Prostate gland (tissue), 2 donors: ENCODE data around the gene BPIFA2. TPM values are rescaled to one million over a fixed set of nuclear protein-coding genes. Genes with fewer than 3 reads are reported as not detected.

Experiments
- DNase-seq: peaks from one replicate; pipeline ENCODE4 v3.0.0-alpha.2; 2019; ENCODE audit warnings: low spot score
- H3K27ac ChIP-seq, 2 donors: fragments of 200-600 bp; sonication (generic); 2 replicates each; pipeline ENCODE4 v1.5.1; 2017 to 2019
- H3K27me3 ChIP-seq: fragments of 200-600 bp; sonication (generic); replicated peaks from 2 replicates; pipeline ENCODE4 v1.5.1; 2019; ENCODE audit not compliant: insufficient read depth
- H3K36me3 ChIP-seq, 2 donors: fragments of 200-600 bp; sonication (generic); 1 replicate in 1 of 2; 2 replicates in 1 of 2; pipeline versions ENCODE4 v1.5.1 to v1.8.1; 2017 to 2019
- H3K4me1 ChIP-seq: fragments of 200-600 bp; sonication (generic); replicated peaks from 2 replicates; pipeline ENCODE4 v1.5.1; 2019
- H3K4me3 ChIP-seq, 2 donors: fragments of 200-600 bp; sonication (generic); 2 replicates each; pipeline ENCODE4 v1.5.1; 2017 to 2019
- H3K9me3 ChIP-seq: fragments of 200-600 bp; sonication (generic); 2 replicates; pipeline ENCODE4 v1.5.1; 2017
- CTCF ChIP-seq, 4 experiments: fragments of 200-600 bp in 2 of 4; fragments of 450-650 bp in 2 of 4; sonication (generic) in 2 of 4; IDR thresholded peaks; 1 replicate in 3 of 4; 2 replicates in 1 of 4; pipeline ENCODE4 v1.5.1; 2016 to 2019; ENCODE audit warnings: antibody characterized with exemption in 4 of 4, mild to moderate bottlenecking in 2 of 4, moderate library complexity in 2 of 4
- POLR2A ChIP-seq: fragments of 450-650 bp; IDR thresholded peaks from one replicate; pipeline ENCODE4 v1.6.1; 2016; ENCODE audit warnings: antibody characterized with exemption, mild to moderate bottlenecking
- POLR2AphosphoS5 ChIP-seq: sonication (generic); formaldehyde crosslinking; IDR thresholded peaks from one replicate; pipeline ENCODE4 v1.6.1; 2017; ENCODE audit warnings: antibody characterized with exemption
- WGBS: methylation state at CpG from one replicate; pipeline ENCODE4 v1.1.5; 2018; 5-methylcytosine and 5-hydroxymethylcytosine counted together
- intact Hi-C: fragments of 100-400 bp; cut with DNase I; formaldehyde crosslinking; loops from one replicate; pipeline ENCODE4 v1.14.2; 2022
- total RNA-seq, 2 donors: library from RNA; depleted of rRNA; stranded (reverse); fragments of >200 nt; gene quantifications; one replicate each; pipeline ENCODE4 v1.1.0, GENCODE V29; 2016

The BPIFA2 gene
- total RNA-seq, 2 donors from 2014 or later: not detected

DNA sequence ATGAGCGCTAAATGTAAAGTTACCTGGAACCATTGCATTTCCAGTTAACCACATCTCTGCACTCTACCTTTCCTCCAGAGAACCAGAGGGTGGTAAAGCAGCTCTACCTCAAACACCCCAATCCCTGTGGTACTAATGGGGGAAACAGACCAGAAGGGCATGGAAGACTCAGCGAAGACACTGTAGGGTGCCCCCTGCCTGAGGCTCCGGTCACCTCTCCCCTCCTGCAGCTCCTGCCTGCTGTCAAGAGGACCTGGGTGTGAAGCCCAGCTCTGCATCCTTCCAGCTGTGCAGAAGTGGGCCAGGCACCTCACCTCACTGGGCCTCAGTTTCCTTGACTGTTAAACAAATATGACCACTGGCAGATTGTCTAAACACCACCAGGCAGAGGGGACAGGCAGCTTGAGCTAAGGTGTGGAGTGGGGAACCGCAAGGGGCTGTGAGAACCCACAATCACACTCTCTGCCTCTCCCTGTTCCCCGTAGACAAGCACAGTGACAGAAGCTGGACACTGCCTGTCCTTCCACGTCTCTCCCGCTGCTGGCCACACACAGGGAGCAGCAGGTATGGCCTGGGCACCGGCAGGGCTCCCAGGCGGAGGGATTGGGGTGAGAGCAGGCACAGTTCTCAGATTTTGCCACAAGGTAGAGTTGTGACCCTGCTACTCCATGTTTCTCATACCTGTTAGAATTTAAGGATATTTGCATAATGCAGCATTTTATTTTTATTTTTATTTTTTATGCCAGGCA is 9.1 kb upstream of the BPIFA2 start:
- Histone ChIP-seq H3K9me3 (no peaks in the 10 kb centered on the region), H3K4me3 (no peak overlapping the region), H3K4me1 (no peaks in the 10 kb centered on the region), H3K27me3 (no peaks in the 10 kb centered on the region), H3K36me3 (no peaks in the 10 kb centered on the region), H3K27ac (no peak overlapping the region)
- 83% methylated on average over 9 of the region's 9 CpGs for WGBS
- intact Hi-C loops: no loop called here
- TF ChIP-seq POLR2A (no peak), POLR2AphosphoS5 (no peak), CTCF (IDR thresholded peaks at IDR 0.05) (no peak)
- no peak for DNase-seq

GRCh38 chr20:33159713-33160112 is 8.2 kb upstream of the BPIFA2 start:
- Histone ChIP-seq H3K36me3 (no peaks in the 10 kb centered on the region), H3K27me3 (no peaks in the 10 kb centered on the region), H3K9me3 (no peaks in the 10 kb centered on the region), H3K4me3 (no peak overlapping the region), H3K27ac (no peak overlapping the region), H3K4me1 (no peaks in the 10 kb centered on the region)
- intact Hi-C loops: no loop called here
- no peak for DNase-seq
- 86% methylated on average over 3 of the region's 3 CpGs for WGBS
- TF ChIP-seq POLR2A (no peak), CTCF (IDR thresholded peaks at IDR 0.05) (no peak), POLR2AphosphoS5 (no peak)

- DNase-seq: no peak
- intact Hi-C loops: no loop called here
- H3K4me1 ChIP-seq: no peaks in the 10 kb centered on the region
- H3K27ac ChIP-seq: no peak overlapping the region
- no peak overlapping the region for H3K4me3 ChIP-seq
- no peaks in the 10 kb centered on the region for H3K36me3 ChIP-seq
- 87% methylated on average over 5 of the region's 5 CpGs for WGBS
- TF ChIP-seq POLR2A: no peak
- H3K27me3 ChIP-seq: no peaks in the 10 kb centered on the region
- no peaks in the 10 kb centered on the region for H3K9me3 ChIP-seq
These were observed 7.3 kb upstream of the BPIFA2 start for GRCh38 chr20:33160681-33161080.

- Histone ChIP-seq H3K4me1 (no peaks in the 10 kb centered on the region), H3K9me3 (no peaks in the 10 kb centered on the region), H3K4me3 (no peak overlapping the region), H3K27me3 (no peaks in the 10 kb centered on the region), H3K36me3 (no peaks in the 10 kb centered on the region), H3K27ac (no peak overlapping the region)
- 84% methylated on average over 6 of the region's 6 CpGs for WGBS
- TF ChIP-seq CTCF (IDR thresholded peaks at IDR 0.05): no peak
- intact Hi-C loops: no loop called here
- no peak for DNase-seq
These were observed 5.6 kb upstream of the BPIFA2 start for GRCh38 chr20:33162313-33162712.

DNA sequence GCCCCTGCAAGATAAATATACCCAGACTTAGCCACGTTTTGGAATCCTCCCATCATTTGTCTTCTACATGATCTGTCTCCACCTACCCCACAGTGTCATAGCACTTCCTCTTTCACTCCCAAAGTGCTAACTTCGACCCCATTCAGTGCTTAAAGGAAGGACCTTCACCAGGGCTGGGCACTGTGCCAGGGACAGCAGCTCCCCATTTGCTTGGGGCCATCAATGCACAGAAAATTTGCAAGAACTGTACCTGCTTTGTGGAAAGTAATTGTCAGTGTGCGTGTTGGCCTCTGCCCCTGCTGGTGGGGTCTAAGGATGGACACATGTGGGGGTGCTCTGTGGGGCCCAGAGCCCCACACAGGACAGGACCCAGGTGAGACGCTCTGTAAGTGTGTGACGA is 5.2 kb upstream of the BPIFA2 start:
- TF ChIP-seq POLR2AphosphoS5: no peak
- no peak for TF ChIP-seq CTCF (IDR thresholded peaks at IDR 0.05)
- intact Hi-C loops: no loop called here
- no peaks in the 10 kb centered on the region for H3K36me3 ChIP-seq
- no peak for DNase-seq
- no peaks in the 10 kb centered on the region for H3K27me3 ChIP-seq
- 54% methylated on average over 5 of the region's 5 CpGs for WGBS
- H3K27ac ChIP-seq: no peak overlapping the region
- H3K4me3 ChIP-seq: no peak overlapping the region
- H3K9me3 ChIP-seq: no peaks in the 10 kb centered on the region
- no peaks in the 10 kb centered on the region for H3K4me1 ChIP-seq
